GM12891 (cell line): Measurements from ENCODE around the gene RANBP9.

Experiments used
- PAX5 ChIP-seq: IDR thresholded peaks from 2 replicates; pipeline ENCODE4 v1.6.1; 2011; ENCODE audit warnings: low read length, moderate library complexity, mild to moderate bottlenecking; ENCODE audit not compliant: insufficient read depth, severe bottlenecking
- POLR2A ChIP-seq: IDR thresholded peaks from 2 replicates; pipeline ENCODE4 v1.6.1; 2011; ENCODE audit warnings: low read depth, low read length, control low read depth
- POLR2AphosphoS5 ChIP-seq: IDR thresholded peaks from 2 replicates; pipeline ENCODE4 v1.6.1; 2011; ENCODE audit warnings: low read depth, low read length, control low read depth
- POU2F2 ChIP-seq: IDR thresholded peaks from 2 replicates; pipeline ENCODE4 v1.6.1; 2011; ENCODE audit warnings: low read depth, mild to moderate bottlenecking, control low read depth, low read length, moderate library complexity
- SPI1 ChIP-seq: IDR thresholded peaks from 2 replicates; pipeline ENCODE4 v1.6.1; 2011; ENCODE audit warnings: low read depth, low read length, control low read depth
- TAF1 ChIP-seq: IDR thresholded peaks from 2 replicates; pipeline ENCODE4 v1.6.1; 2011; ENCODE audit warnings: low read depth, low read length, control low read depth

DNA sequence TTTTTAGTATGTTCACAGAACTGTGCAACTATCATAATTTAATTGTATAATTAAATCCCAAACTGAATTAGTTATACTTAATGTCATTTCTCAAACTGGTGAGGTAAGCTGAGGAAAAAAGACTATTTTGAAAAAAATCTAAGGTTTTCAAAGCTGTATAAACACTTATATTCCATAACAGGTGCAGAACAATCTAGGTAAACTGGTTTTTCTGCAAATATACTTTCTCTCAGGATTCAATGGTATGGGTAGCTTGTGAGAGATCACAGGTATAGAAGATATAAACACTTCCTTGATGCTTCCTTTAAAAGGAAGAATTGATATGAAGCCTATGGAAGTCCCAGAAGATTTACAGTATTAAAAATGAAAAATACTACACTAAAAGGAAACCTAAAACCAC lies 62.8 kb downstream of the RANBP9 start:
- TF ChIP-seq POLR2AphosphoS5 (no peak), TAF1 (no peak), POLR2A (no peak), SPI1 (no peak), PAX5 (no peak), POU2F2 (no peak)
